ENCODE data around the gene TAOK1.

- TF ChIP-seq CTCF (IDR thresholded peaks at IDR 0.05; ENCODE audit: insufficient read depth, low read length) (no peak), POLR2AphosphoS5 (IDR thresholded peaks at IDR 0.05; ENCODE audit: low read depth) (no peak), GABPA (IDR thresholded peaks at IDR 0.05; ENCODE audit: low read depth) (no peak), REST (IDR thresholded peaks at IDR 0.05; ENCODE audit: insufficient replicate concordance, low read depth) (no peak)
Observed at GRCh38 chr17:29383686-29384085, 6.5 kb upstream of the TAOK1 start.

Measured in HL-60 (cell line).